NCI-H524 (cell line): ENCODE results near the gene EPS8L3.
"Not testable (repeated sequence)": the region's sequence is repeated elsewhere in the genome, so short reads cannot be mapped to it uniquely, and the experiment has no call there.

Experiments
- DNase-seq, 2 experiments: peaks; one replicate each; lab custom pipeline; 2025; lab: John Stamatoyannopoulos, UW

EPS8L3 gene

GRCh38 chr1:109763646-109764415 lies at the start of gene EPS8L3:
Gene EPS8L3 (minus strand): TSS chr1:109763923. CDS start chr1:109761749, 2,174 bp downstream.
- no peak for DNase-seq

- DNase-seq: no peak
Observed at GRCh38 chr1:109812691-109813393, 49.1 kb upstream of the EPS8L3 start.

GRCh38 chr1:109808703-109809102 lies 45.0 kb upstream of the EPS8L3 start:
- DNase-seq: no peak

GRCh38 chr1:109807822-109808680 lies 44.3 kb upstream of the EPS8L3 start:
- no peak for DNase-seq

GRCh38 chr1:109807402-109807801 lies 43.7 kb upstream of the EPS8L3 start:
- no peak for DNase-seq

GRCh38 chr1:109806733-109807400 lies 43.1 kb upstream of the EPS8L3 start:
- no peak for DNase-seq

GRCh38 chr1:109805486-109806165 lies 41.9 kb upstream of the EPS8L3 start:
- no peak for DNase-seq

- no peak for DNase-seq
Observed at GRCh38 chr1:109804660-109805059, 40.9 kb upstream of the EPS8L3 start.

- DNase-seq: no peak
Observed at GRCh38 chr1:109803901-109804331, 40.2 kb upstream of the EPS8L3 start.

GRCh38 chr1:109802901-109803561 lies 39.3 kb upstream of the EPS8L3 start:
- no peak for DNase-seq

- DNase-seq: no peak
Observed at GRCh38 chr1:109802136-109802900, 38.6 kb upstream of the EPS8L3 start.

- DNase-seq: no peak
Observed at GRCh38 chr1:109801791-109802135, 38.0 kb upstream of the EPS8L3 start.

- no peak for DNase-seq
Observed at GRCh38 chr1:109800291-109800690, 36.6 kb upstream of the EPS8L3 start.

GRCh38 chr1:109799445-109799844 lies 35.7 kb upstream of the EPS8L3 start:
- no peak for DNase-seq

GRCh38 chr1:109797303-109797595 lies 33.5 kb upstream of the EPS8L3 start:
- DNase-seq: not testable (repeated sequence)

- DNase-seq: no peak
Observed at GRCh38 chr1:109796484-109797302, 33.0 kb upstream of the EPS8L3 start.

GRCh38 chr1:109794319-109795132 lies 30.8 kb upstream of the EPS8L3 start:
- no peak for DNase-seq

- DNase-seq: peak; percentile 5 to 34
Observed at GRCh38 chr1:109793486-109794318, 30.0 kb upstream of the EPS8L3 start.
